ENCODE results near the gene C5orf46.
"Not testable (repeated sequence)": the region's sequence is repeated elsewhere in the genome, so short reads cannot be mapped to it uniquely, and the experiment has no call there.

DNA sequence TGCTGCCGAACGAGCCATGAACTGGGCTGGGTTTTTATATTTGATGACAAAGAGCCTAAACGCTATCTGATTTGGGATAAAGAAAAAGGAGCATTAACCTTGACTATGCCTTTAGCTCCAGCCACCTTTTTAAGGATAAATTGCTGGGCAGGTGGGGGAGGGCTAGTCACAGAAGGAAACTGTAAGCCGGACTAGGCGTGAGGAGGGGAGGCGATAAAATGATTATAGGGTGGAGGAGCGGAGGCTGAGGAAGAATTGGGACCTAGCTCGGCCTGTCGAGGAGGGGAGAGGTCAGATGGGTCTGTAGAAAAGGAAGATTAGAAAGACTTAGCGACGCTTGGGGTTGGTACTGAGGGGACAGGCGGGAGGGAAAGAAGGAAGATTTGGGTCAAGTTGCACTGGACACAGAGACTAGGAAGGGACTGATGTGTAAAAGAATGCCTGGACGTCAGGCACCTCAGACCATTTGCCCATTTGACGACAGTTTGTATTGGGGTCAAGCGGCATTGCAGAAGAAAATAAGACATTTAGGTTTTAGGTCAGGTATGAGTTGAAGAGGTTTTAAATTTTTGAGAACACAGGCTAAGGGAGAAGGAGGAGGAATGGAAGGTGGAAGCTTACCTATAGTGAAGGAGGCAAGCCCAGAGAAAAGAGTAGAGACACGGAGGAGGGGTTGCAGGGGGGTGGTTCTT is 33.4 kb downstream of the C5orf46 start:
- TF ChIP-seq, protein P1, sequence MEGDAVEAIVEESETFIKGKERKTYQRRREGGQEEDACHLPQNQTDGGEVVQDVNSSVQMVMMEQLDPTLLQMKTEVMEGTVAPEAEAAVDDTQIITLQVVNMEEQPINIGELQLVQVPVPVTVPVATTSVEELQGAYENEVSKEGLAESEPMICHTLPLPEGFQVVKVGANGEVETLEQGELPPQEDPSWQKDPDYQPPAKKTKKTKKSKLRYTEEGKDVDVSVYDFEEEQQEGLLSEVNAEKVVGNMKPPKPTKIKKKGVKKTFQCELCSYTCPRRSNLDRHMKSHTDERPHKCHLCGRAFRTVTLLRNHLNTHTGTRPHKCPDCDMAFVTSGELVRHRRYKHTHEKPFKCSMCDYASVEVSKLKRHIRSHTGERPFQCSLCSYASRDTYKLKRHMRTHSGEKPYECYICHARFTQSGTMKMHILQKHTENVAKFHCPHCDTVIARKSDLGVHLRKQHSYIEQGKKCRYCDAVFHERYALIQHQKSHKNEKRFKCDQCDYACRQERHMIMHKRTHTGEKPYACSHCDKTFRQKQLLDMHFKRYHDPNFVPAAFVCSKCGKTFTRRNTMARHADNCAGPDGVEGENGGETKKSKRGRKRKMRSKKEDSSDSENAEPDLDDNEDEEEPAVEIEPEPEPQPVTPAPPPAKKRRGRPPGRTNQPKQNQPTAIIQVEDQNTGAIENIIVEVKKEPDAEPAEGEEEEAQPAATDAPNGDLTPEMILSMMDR (IDR thresholded peaks at IDR 0.05; ENCODE audit: low read depth, low read length, poor library complexity, severe bottlenecking): not testable (repeated sequence)
- not testable (repeated sequence) for TF ChIP-seq EZH2phosphoT487 (IDR thresholded peaks at IDR 0.05; ENCODE audit: borderline replicate concordance, low read length)

Data from DOHH2 (cell line).